IMR-90 (cell line): Measurements from ENCODE around the gene LIMS2. TPM values are rescaled to one million over a fixed set of nuclear protein-coding genes. Genes with fewer than 3 reads are reported as not detected.

Source experiments
- ATAC-seq: fragments of 200-7000 bp; cut with Tn5 transposase; 2 replicates; pipeline ENCODE4 v1.9.1; 2020; ENCODE audit warnings: low read depth, mild to moderate bottlenecking, moderate library complexity
- BruUV-seq: library from RNA; stranded (reverse); fragments of 400-500 nt; replicated peaks from 2 replicates; lab custom pipeline; 2021; lab: Mats Ljungman, UMichigan
- CTCF ChIA-PET: fragments of 300-600 bp; formaldehyde crosslinking; extraction: SDS; loops from one replicate; lab custom pipeline; 2021; ENCODE audit warnings: antibody characterized with exemption; lab: Yijun Ruan, JAX
- POLR2A ChIA-PET: fragments of 300-600 bp; sonication (Branson Sonifier 250); formaldehyde crosslinking; loops from one replicate; lab custom pipeline; 2022; ENCODE audit warnings: antibody characterized with exemption; ENCODE audit not compliant: unreplicated experiment; lab: Charles Lee
- DNase-seq: peaks from one replicate; pipeline ENCODE4 v3.0.0; 2013
- H2AFZ ChIP-seq: replicated peaks from 2 replicates; pipeline ENCODE3; 2013; ENCODE audit warnings: low read length, mild to moderate bottlenecking; ENCODE audit not compliant: poor library complexity
- H2AK5ac ChIP-seq: 2 replicates; pipeline ENCODE4 v1.6.1; 2013; ENCODE audit warnings: low read depth, low read length, inconsistent platforms
- H2AK9ac ChIP-seq: replicated peaks from 2 replicates; pipeline ENCODE3; 2013; ENCODE audit warnings: mild to moderate bottlenecking, low read depth, low read length, moderate library complexity; ENCODE audit not compliant: poor library complexity
- H2BK120ac ChIP-seq: 2 replicates; pipeline ENCODE4 v1.6.1; 2013; ENCODE audit warnings: low read depth, low read length, inconsistent platforms
- H2BK15ac ChIP-seq: 3 replicates; pipeline ENCODE4 v1.6.1; 2013; ENCODE audit warnings: low read depth, low read length, inconsistent platforms
- H2BK20ac ChIP-seq: 2 replicates; pipeline ENCODE4 v1.6.1; 2013; ENCODE audit warnings: low read depth, mild to moderate bottlenecking, inconsistent platforms, low read length, moderate library complexity
- H2BK5ac ChIP-seq: 2 replicates; pipeline ENCODE4 v1.6.1; 2013; ENCODE audit warnings: mild to moderate bottlenecking, low read depth, low read length, inconsistent platforms; ENCODE audit not compliant: poor library complexity, severe bottlenecking
- H3K14ac ChIP-seq: replicated peaks from 2 replicates; pipeline ENCODE4 v1.6.1; 2013; ENCODE audit warnings: low read depth, low read length, inconsistent platforms
- H3K18ac ChIP-seq: 2 replicates; pipeline ENCODE4 v1.6.1; 2013; ENCODE audit warnings: low read depth, low read length, control low read depth
- H3K23ac ChIP-seq: 2 replicates; pipeline ENCODE4 v1.6.1; 2013; ENCODE audit warnings: low read depth, low read length, inconsistent platforms
- H3K27ac ChIP-seq: 2 replicates; pipeline ENCODE4 v1.5.1; 2013; ENCODE audit warnings: mild to moderate bottlenecking, control low read depth, low read length; ENCODE audit not compliant: insufficient read depth
- H3K27me3 ChIP-seq: 2 replicates; pipeline ENCODE4 v1.6.1; 2013; ENCODE audit warnings: low read length; ENCODE audit not compliant: control insufficient read depth, insufficient read depth
- H3K36me3 ChIP-seq: 2 replicates; pipeline ENCODE4 v1.6.1; 2013; ENCODE audit warnings: low read length, mixed read lengths; ENCODE audit not compliant: control insufficient read depth, insufficient read depth
- H3K4ac ChIP-seq: 2 replicates; pipeline ENCODE4 v1.6.1; 2013; ENCODE audit warnings: low read depth, low read length, inconsistent platforms
- H3K4me1 ChIP-seq: 2 replicates; pipeline ENCODE4 v1.6.1; 2013; ENCODE audit warnings: low read length, mixed read lengths; ENCODE audit not compliant: control insufficient read depth, insufficient read depth
- H3K4me2 ChIP-seq: 2 replicates; pipeline ENCODE4 v1.6.1; 2013; ENCODE audit warnings: low read depth, mild to moderate bottlenecking, control low read depth, low read length, moderate library complexity
- H3K4me3 ChIP-seq: 2 replicates; pipeline ENCODE4 v1.5.1; 2013; ENCODE audit warnings: low read depth, mild to moderate bottlenecking, control low read depth, low read length, moderate library complexity; ENCODE audit not compliant: insufficient read depth
- H3K56ac ChIP-seq: 2 replicates; pipeline ENCODE4 v1.6.1; 2013; ENCODE audit warnings: low read length, inconsistent platforms; ENCODE audit not compliant: insufficient read depth; ENCODE audit errors: extremely low read depth
- H3K79me1 ChIP-seq, 2 experiments: 2 replicates each; pipeline ENCODE4 v1.6.1; 2013; ENCODE audit warnings: low read length in 2 of 2, inconsistent platforms in 1 of 2, low read depth in 1 of 2
- H3K9ac ChIP-seq: 2 replicates; pipeline ENCODE4 v1.6.1; 2013; ENCODE audit warnings: low read depth, low read length, control low read depth
- H3K9me1 ChIP-seq: 2 replicates; pipeline ENCODE4 v1.6.1; 2013; ENCODE audit warnings: low read length, inconsistent platforms; ENCODE audit not compliant: insufficient read depth
- H3K9me3 ChIP-seq: 2 replicates; pipeline ENCODE4 v1.6.1; 2013; ENCODE audit warnings: low read length; ENCODE audit not compliant: control insufficient read depth, insufficient read depth
- H4K20me1 ChIP-seq: 2 replicates; pipeline ENCODE4 v1.6.1; 2013; ENCODE audit warnings: low read length, inconsistent platforms; ENCODE audit not compliant: insufficient read depth
- H4K5ac ChIP-seq: 2 replicates; pipeline ENCODE4 v1.6.1; 2013; ENCODE audit warnings: mild to moderate bottlenecking, low read depth, low read length, control low read depth
- H4K8ac ChIP-seq, 2 experiments: 2 replicates each; pipeline ENCODE4 v1.6.1; 2013; ENCODE audit warnings: low read depth in 2 of 2, low read length in 2 of 2, control low read depth in 1 of 2, inconsistent platforms in 1 of 2
- H4K91ac ChIP-seq: 2 replicates; pipeline ENCODE4 v1.6.1; 2013; ENCODE audit warnings: low read depth, low read length, inconsistent platforms; ENCODE audit not compliant: insufficient read depth
- BHLHE40 ChIP-seq: fragments of 150-350 bp; IDR thresholded peaks from 2 replicates; pipeline ENCODE4 v1.6.1; 2016; ENCODE audit warnings: mild to moderate bottlenecking, low read depth, low read length
- CTCF ChIP-seq: conservative IDR thresholded peaks from 2 replicates; pipeline ENCODE4 v1.5.1; 2012; ENCODE audit warnings: mild to moderate bottlenecking, low read depth, low read length, improper control_type of control experiment
- MAFK ChIP-seq: IDR thresholded peaks from 2 replicates; pipeline ENCODE4 v1.6.1; 2012; ENCODE audit warnings: low read depth, low read length, improper control_type of control experiment
- MAZ ChIP-seq: IDR thresholded peaks from 2 replicates; pipeline ENCODE4 v1.6.1; 2012; ENCODE audit warnings: low read depth, mild to moderate bottlenecking, low read length, improper control_type of control experiment, moderate library complexity, borderline replicate concordance
- NFE2L2 ChIP-seq: fragments of 150-350 bp; IDR thresholded peaks from 2 replicates; pipeline ENCODE4 v1.6.1; 2016; ENCODE audit warnings: low read depth, mild to moderate bottlenecking, low read length
- RAD21 ChIP-seq: IDR thresholded peaks from 2 replicates; pipeline ENCODE4 v1.6.1; 2012; ENCODE audit warnings: low read length, improper control_type of control experiment
- USF2 ChIP-seq: fragments of 150-350 bp; IDR thresholded peaks from 2 replicates; pipeline ENCODE4 v1.6.1; 2017; ENCODE audit warnings: mild to moderate bottlenecking, antibody characterized with exemption, low read length, low read depth
- WGBS, 2 experiments: methylation state at CpG; one replicate each; pipeline versions ENCODE4 v1.1.5 to v1.1.7; 2013; ENCODE audit warnings: missing lambda C conversion rate in 2 of 2; ENCODE audit not compliant: insufficient read length in 1 of 2; ENCODE audit errors: extremely low coverage in 2 of 2; 5-methylcytosine and 5-hydroxymethylcytosine counted together
- dilution Hi-C: fragments of 300-500 bp; cut with HindIII; formaldehyde crosslinking; loops from one replicate; pipeline ENCODE4 v1.14.3; 2018; ENCODE audit warnings: low sequenced_read_pairs; ENCODE audit not compliant: unreplicated experiment
- in situ Hi-C: fragments of 300-500 bp; cut with MboI; formaldehyde crosslinking; loops from 3 replicates; pipeline ENCODE4 v1.14.3; 2019; ENCODE audit warnings: low sequenced_read_pairs, inconsistent platforms, mixed read lengths
- intact Hi-C: fragments of 100-400 bp; cut with micrococcal nuclease; formaldehyde crosslinking; loops from 2 replicates; pipeline ENCODE4 v1.10.0; 2022
- polyA plus RNA-seq, 3 experiments: library from polyadenylated mRNA; depleted of rRNA; stranded (reverse); fragments of >200 nt; gene quantifications; 2 replicates each; pipeline ENCODE4 v1.2.3, GENCODE V29; 2012; ENCODE audit warnings: low replicate concordance in 1 of 3
- total RNA-seq: library from RNA; depleted of rRNA; stranded (reverse); fragments of >200 nt; gene quantifications from 2 replicates; pipeline ENCODE4 v1.2.3, GENCODE V29; 2012

The LIMS2 gene
- total and polyA plus RNA-seq, 2 of the 4 experiments (the other 2 are of a cell fraction), result 1.3 to 18.8 TPM

GRCh38 chr2:127592761-127593227 is 82.5 kb downstream of the LIMS2 start:
- no peak overlapping the region for H3K23ac ChIP-seq
- TF ChIP-seq MAZ (no peak), RAD21 (no peak), CTCF (no peak), NFE2L2 (no peak), BHLHE40 (no peak), USF2 (no peak), MAFK (no peak)
- ChIA-PET POLR2A (no interaction called here), CTCF (no interaction called here)
- no peak overlapping the region for H3K4me3 ChIP-seq
- no peaks in the 10 kb centered on the region; the same call in 1 of the 2 replicates for H3K27me3 ChIP-seq
- DNase-seq (no peak), ATAC-seq (no peak)
- no peak overlapping the region for H4K8ac ChIP-seq
- no peak overlapping the region for H4K91ac ChIP-seq
- no peak overlapping the region for H3K4ac ChIP-seq
- no TSS peak for BruUV-seq
- H3K4me1 ChIP-seq, result no peaks in the 10 kb centered on the region
- no peak overlapping the region for H3K4me2 ChIP-seq
- no peak overlapping the region for H2BK15ac ChIP-seq
- H3K9me3 ChIP-seq, result no peaks in the 10 kb centered on the region
- no peak overlapping the region for H3K14ac ChIP-seq
- no peak overlapping the region for H2AK9ac ChIP-seq
- H3K36me3 ChIP-seq, result no peaks in the 10 kb centered on the region
- no peak overlapping the region for H2BK20ac ChIP-seq
- no peak overlapping the region for H3K56ac ChIP-seq
- no peaks in the 10 kb centered on the region for H3K79me1 ChIP-seq
- intact Hi-C loops (no loop called here), in situ Hi-C loops (no loop called here), dilution Hi-C loops (no loop called here)
- H3K18ac ChIP-seq, result no peak overlapping the region
- WGBS, 2 experiments, result 95% methylated on average over 23 of the region's 37 CpGs; no CpG with 5 or more reads in 1 of the 2 experiments
- H2AFZ ChIP-seq, result peak overlapping the region; percentile 11
- no peak overlapping the region for H2BK5ac ChIP-seq
- H4K20me1 ChIP-seq, result no peaks in the 10 kb centered on the region
- H2BK120ac ChIP-seq, result no peak overlapping the region
- H3K9me1 ChIP-seq, result no peaks in the 10 kb centered on the region
- H2AK5ac ChIP-seq, result no peak overlapping the region; the same call in 1 of the 2 replicates
- H4K5ac ChIP-seq, result no peak overlapping the region
- H3K27ac ChIP-seq, result no peak overlapping the region
- H3K9ac ChIP-seq, result no peak overlapping the region
